ENCODE measurements around the gene ABCF2.

ABCF2 gene

GRCh38 chr7:151226560-151226874 is 488 bp downstream of the ABCF2 start:
- H3K4me3 Mint-ChIP-seq, result peak overlapping the region; percentile 100
- peak overlapping the region; percentile 99 for H3K27ac Mint-ChIP-seq
- peaks cover 56% of the 10 kb centered on the region for H3K36me3 Mint-ChIP-seq
- no peak for ATAC-seq
- H3K9me3 Mint-ChIP-seq, result no peaks in the 10 kb centered on the region
- no peak for DNase-seq (ENCODE audit: low spot score in 2 of 2)
- H3K4me1 Mint-ChIP-seq, result peaks cover 46% of the 10 kb centered on the region

GRCh38 chr7:151225948-151226510 is 976 bp downstream of the ABCF2 start:
- Mint-ChIP-seq H3K36me3 (peaks cover 61% of the 10 kb centered on the region), H3K9me3 (no peaks in the 10 kb centered on the region), H3K4me3 (peak overlapping the region; percentile 100), H3K27ac (peak overlapping the region; percentile 99), H3K4me1 (peaks cover 43% of the 10 kb centered on the region)
- ATAC-seq (no peak), DNase-seq (ENCODE audit: low spot score in 2 of 2) (no peak)

- peaks cover 43% of the 10 kb centered on the region for H3K4me1 Mint-ChIP-seq
- DNase-seq (ENCODE audit: low spot score in 2 of 2) (no peak), ATAC-seq (no peak)
- H3K9me3 Mint-ChIP-seq, result no peaks in the 10 kb centered on the region
- no peak overlapping the region for H3K4me3 Mint-ChIP-seq
- H3K36me3 Mint-ChIP-seq, result peaks cover 84% of the 10 kb centered on the region
- H3K27ac Mint-ChIP-seq, result no peak overlapping the region
These were observed 3.3 kb downstream of the ABCF2 start for GRCh38 chr7:151223728-151224127.

- H3K27ac Mint-ChIP-seq, result peak overlapping the region; percentile 2
These were observed 8.8 kb downstream of the ABCF2 start for GRCh38 chr7:151218170-151218569.

GRCh38 chr7:151215396-151215795 is 11.6 kb downstream of the ABCF2 start:
- Mint-ChIP-seq H3K4me1 (peaks cover 7% of the 10 kb centered on the region), H3K27ac (no peak overlapping the region), H3K4me3 (no peak overlapping the region), H3K36me3 (peaks cover 87% of the 10 kb centered on the region), H3K9me3 (no peaks in the 10 kb centered on the region)
- ATAC-seq, result no peak
- DNase-seq (ENCODE audit: low spot score in 2 of 2), result no peak

More at GRCh38 chr7:151218170-151218569, 8.8 kb downstream of the ABCF2 start:
- ATAC-seq (no peak), DNase-seq (ENCODE audit: low spot score in 2 of 2) (no peak)
- H3K4me3 Mint-ChIP-seq, result no peak overlapping the region
- no peaks in the 10 kb centered on the region for H3K9me3 Mint-ChIP-seq
- peaks cover 7% of the 10 kb centered on the region for H3K4me1 Mint-ChIP-seq
- peaks cover 100% of the 10 kb centered on the region for H3K36me3 Mint-ChIP-seq

- Mint-ChIP-seq H3K36me3 (peaks cover 71% of the 10 kb centered on the region), H3K4me1 (peaks cover 14% of the 10 kb centered on the region), H3K9me3 (no peaks in the 10 kb centered on the region), H3K4me3 (no peak overlapping the region), H3K27ac (no peak overlapping the region)
- no peak for DNase-seq (ENCODE audit: low spot score in 2 of 2)
- ATAC-seq, result no peak
These were observed 13.2 kb downstream of the ABCF2 start for GRCh38 chr7:151213826-151214225.

GRCh38 chr7:151212626-151213025 is 14.4 kb downstream of the ABCF2 start:
- no peak overlapping the region for H3K27ac Mint-ChIP-seq

GRCh38 chr7:151211155-151211772 is 15.7 kb downstream of the ABCF2 start:
- no peak for ATAC-seq
- Mint-ChIP-seq H3K36me3 (peaks cover 45% of the 10 kb centered on the region), H3K27ac (peak overlapping the region; percentile 48), H3K4me3 (no peak overlapping the region), H3K4me1 (peaks cover 30% of the 10 kb centered on the region), H3K9me3 (no peaks in the 10 kb centered on the region)
- DNase-seq (ENCODE audit: low spot score in 2 of 2), result no peak

More at GRCh38 chr7:151212626-151213025, 14.4 kb downstream of the ABCF2 start:
- ATAC-seq, result no peak
- Mint-ChIP-seq H3K4me3 (no peak overlapping the region), H3K4me1 (peaks cover 17% of the 10 kb centered on the region), H3K36me3 (peaks cover 59% of the 10 kb centered on the region), H3K9me3 (no peaks in the 10 kb centered on the region)
- DNase-seq (ENCODE audit: low spot score in 2 of 2), result no peak

GRCh38 chr7:151210087-151210854 is 16.7 kb downstream of the ABCF2 start, which contains the start of gene H2BK1:
Gene H2BK1, minus strand, starts transcription at chr7:151210488. Its CDS starts 170 bp downstream, at chr7:151210318.
- Mint-ChIP-seq H3K4me1 (peaks cover 39% of the 10 kb centered on the region), H3K9me3 (no peaks in the 10 kb centered on the region), H3K4me3 (no peak within 1 kb of the TSS), H3K36me3 (peaks cover 36% of the 10 kb centered on the region), H3K27ac (peak within 1 kb of the TSS; percentile 33)
- ATAC-seq, result no peak
- DNase-seq (ENCODE audit: low spot score in 2 of 2), result no peak

GRCh38 chr7:151209588-151209987 is 17.4 kb downstream of the ABCF2 start:
- peak overlapping the region; percentile 33 for H3K27ac Mint-ChIP-seq
- no peak overlapping the region for H3K4me3 Mint-ChIP-seq
- ATAC-seq (no peak), DNase-seq (ENCODE audit: low spot score in 2 of 2) (no peak)
- peaks cover 29% of the 10 kb centered on the region for H3K36me3 Mint-ChIP-seq
- H3K4me1 Mint-ChIP-seq, result peaks cover 45% of the 10 kb centered on the region
- H3K9me3 Mint-ChIP-seq, result no peaks in the 10 kb centered on the region

GRCh38 chr7:151208253-151208862 is 18.6 kb downstream of the ABCF2 start:
- DNase-seq (ENCODE audit: low spot score in 2 of 2) (no peak), ATAC-seq (no peak)
- Mint-ChIP-seq H3K4me1 (peaks cover 48% of the 10 kb centered on the region), H3K4me3 (no peak overlapping the region), H3K27ac (no peak overlapping the region), H3K9me3 (no peaks in the 10 kb centered on the region), H3K36me3 (peaks cover 16% of the 10 kb centered on the region)

GRCh38 chr7:151207804-151208203 is 19.2 kb downstream of the ABCF2 start:
- Mint-ChIP-seq H3K27ac (peak overlapping the region; percentile 55), H3K4me1 (peaks cover 48% of the 10 kb centered on the region), H3K4me3 (no peak overlapping the region), H3K9me3 (no peaks in the 10 kb centered on the region), H3K36me3 (peaks cover 11% of the 10 kb centered on the region)
- ATAC-seq, result no peak
- no peak for DNase-seq (ENCODE audit: low spot score in 2 of 2)

GRCh38 chr7:151207315-151207714 is 19.7 kb downstream of the ABCF2 start:
- Mint-ChIP-seq H3K36me3 (peaks cover 6% of the 10 kb centered on the region), H3K9me3 (no peaks in the 10 kb centered on the region), H3K27ac (peak overlapping the region; percentile 55), H3K4me1 (peaks cover 48% of the 10 kb centered on the region), H3K4me3 (no peak overlapping the region)
- DNase-seq (ENCODE audit: low spot score in 2 of 2) (no peak), ATAC-seq (peak; percentile 58)

GRCh38 chr7:151206914-151207313 is 20.1 kb downstream of the ABCF2 start:
- Mint-ChIP-seq H3K9me3 (no peaks in the 10 kb centered on the region), H3K36me3 (peaks cover 2% of the 10 kb centered on the region), H3K4me1 (peaks cover 48% of the 10 kb centered on the region), H3K27ac (peak overlapping the region; percentile 55), H3K4me3 (no peak overlapping the region)
- DNase-seq (ENCODE audit: low spot score in 2 of 2), result no peak
- peak; percentile 56 for ATAC-seq

- Mint-ChIP-seq H3K4me3 (no peak overlapping the region), H3K27ac (peak overlapping the region; percentile 55), H3K9me3 (no peaks in the 10 kb centered on the region), H3K36me3 (no peaks in the 10 kb centered on the region), H3K4me1 (peaks cover 48% of the 10 kb centered on the region)
- DNase-seq (ENCODE audit: low spot score in 2 of 2) (no peak), ATAC-seq (no peak)
These were observed 21.3 kb downstream of the ABCF2 start for GRCh38 chr7:151205730-151206129.

All from stimulated activated effector memory CD8-positive, alpha-beta T cell treated with anti-CD3 and anti-CD28 coated beads, Interleukin-12 subunit alpha, Interleukin-12 subunit beta, amount 100 ng/mL, for 72 hours (primary cell).